Neural cell (in vitro differentiated cells): ENCODE measurements around the gene CD2AP.

Experiments used
- POLR2AphosphoS5 ChIP-seq: IDR thresholded peaks from 2 replicates; pipeline ENCODE4 v1.6.1; 2012
- TAF1 ChIP-seq: IDR thresholded peaks from 2 replicates; pipeline ENCODE4 v1.6.1; 2012; ENCODE audit warnings: low read depth
- TF ChIP-seq, protein P1 (sequence below): fragments of 450-650 bp; IDR thresholded peaks from 2 replicates; pipeline ENCODE4 v1.5.1; 2014; ENCODE audit warnings: antibody characterized with exemption, mild to moderate bottlenecking, moderate library complexity; ENCODE audit not compliant: poor library complexity, severe bottlenecking

DNA sequence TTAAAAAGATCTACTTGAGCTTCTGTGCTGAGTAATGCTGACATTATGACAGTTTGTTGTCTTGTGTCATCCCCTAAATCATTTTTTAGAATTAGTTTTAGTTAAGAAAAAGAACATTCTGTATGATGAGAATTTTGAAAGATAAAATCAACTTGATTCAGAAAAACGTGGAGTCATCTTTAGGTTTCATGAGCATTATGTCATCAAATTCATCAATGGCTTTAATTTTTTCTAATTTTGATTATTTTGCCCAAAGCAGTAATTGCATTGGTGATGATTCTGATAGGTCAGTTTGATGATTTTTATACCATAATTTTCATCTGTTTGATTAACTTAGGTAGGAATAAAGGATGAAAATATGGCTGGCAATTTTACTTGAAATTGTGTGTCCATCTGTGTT lies 194.2 kb downstream of the CD2AP start:
- TF ChIP-seq TAF1 (no peak), POLR2AphosphoS5 (no peak)
- TF ChIP-seq, protein P1, sequence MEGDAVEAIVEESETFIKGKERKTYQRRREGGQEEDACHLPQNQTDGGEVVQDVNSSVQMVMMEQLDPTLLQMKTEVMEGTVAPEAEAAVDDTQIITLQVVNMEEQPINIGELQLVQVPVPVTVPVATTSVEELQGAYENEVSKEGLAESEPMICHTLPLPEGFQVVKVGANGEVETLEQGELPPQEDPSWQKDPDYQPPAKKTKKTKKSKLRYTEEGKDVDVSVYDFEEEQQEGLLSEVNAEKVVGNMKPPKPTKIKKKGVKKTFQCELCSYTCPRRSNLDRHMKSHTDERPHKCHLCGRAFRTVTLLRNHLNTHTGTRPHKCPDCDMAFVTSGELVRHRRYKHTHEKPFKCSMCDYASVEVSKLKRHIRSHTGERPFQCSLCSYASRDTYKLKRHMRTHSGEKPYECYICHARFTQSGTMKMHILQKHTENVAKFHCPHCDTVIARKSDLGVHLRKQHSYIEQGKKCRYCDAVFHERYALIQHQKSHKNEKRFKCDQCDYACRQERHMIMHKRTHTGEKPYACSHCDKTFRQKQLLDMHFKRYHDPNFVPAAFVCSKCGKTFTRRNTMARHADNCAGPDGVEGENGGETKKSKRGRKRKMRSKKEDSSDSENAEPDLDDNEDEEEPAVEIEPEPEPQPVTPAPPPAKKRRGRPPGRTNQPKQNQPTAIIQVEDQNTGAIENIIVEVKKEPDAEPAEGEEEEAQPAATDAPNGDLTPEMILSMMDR: no peak
